ENCODE results near the gene UQCRC1. TPM values are rescaled to one million over a fixed set of nuclear protein-coding genes. Genes with fewer than 3 reads are reported as not detected.
A peak's percentile ranks its signal among the peaks of the same experiment; 100 is the strongest.
"Not testable (repeated sequence)": the region's sequence is repeated elsewhere in the genome, so short reads cannot be mapped to it uniquely, and the experiment has no call there.

The UQCRC1 gene
- total and polyA plus RNA-seq, 4 experiments from 2014 or later: 73.7 to 313 (median 122) TPM

DNA sequence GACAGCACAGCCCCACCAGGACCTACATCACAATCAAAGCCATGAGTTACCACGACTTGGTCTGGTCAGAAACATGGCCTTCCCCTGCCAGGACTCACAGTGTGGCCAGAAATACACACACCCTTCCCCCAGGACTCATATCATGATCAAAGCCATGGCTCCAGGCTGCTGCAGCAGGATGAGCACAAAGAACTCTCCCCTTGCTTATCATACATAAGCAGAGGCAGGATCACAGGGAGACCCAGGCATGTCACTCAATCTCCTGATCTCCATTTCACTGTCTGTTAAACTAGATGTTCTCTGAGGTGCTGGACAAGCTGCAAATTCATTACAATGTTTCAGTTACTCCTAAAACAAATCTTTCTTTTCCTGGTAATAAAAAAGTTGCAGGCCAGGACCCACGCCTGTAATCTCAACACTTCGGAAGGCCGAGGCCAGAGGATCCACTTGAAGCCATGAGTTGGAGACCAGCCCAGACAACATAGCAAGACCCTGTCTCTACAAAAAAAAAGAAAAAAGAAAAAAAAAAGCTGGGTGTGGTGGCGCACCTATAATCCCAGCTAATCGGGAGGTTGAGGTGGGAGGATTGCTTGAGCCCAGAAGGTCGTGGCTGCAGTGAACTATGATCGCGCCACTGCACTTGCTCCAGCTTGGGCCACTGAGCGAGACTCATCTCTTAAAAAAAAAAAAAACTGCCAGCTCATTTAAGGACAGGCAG, 54.1 kb downstream of the UQCRC1 start:
- H3K27ac ChIP-seq (ENCODE audit: low read depth, low read length): no peak overlapping the region
- intact Hi-C loops (cut with micrococcal nuclease): loop anchor here (5.0 kb wide), 1 partner anchor 363 kb away; no protein-coding TSS in a partner anchor
- peak in 1 of 5 donors; percentile 23 for DNase-seq
- H3K4me1 ChIP-seq (ENCODE audit: insufficient read depth, low read length): peaks cover 23% of the 10 kb centered on the region
- peaks cover 0 to 4% (median 0%) of the 10 kb centered on the region in 8 donors for H3K9me3 Mint-ChIP-seq
- H3K27me3 Mint-ChIP-seq: no peaks in the 10 kb centered on the region
- POLR2A ChIA-PET (ENCODE audit: partially characterized antibody): interaction anchor here (2.7 kb wide), 1 partner anchor 115 kb away, joined by 14 read pairs; the partner anchor contains the start of genes CCDC51 and TMA7
- peak overlapping the region in 3 of 7 donors; percentile 65 to 89 (median 75) for H3K27ac Mint-ChIP-seq
- no peak overlapping the region for H3K4me3 ChIP-seq (ENCODE audit: low read length in 2 of 2)
- H3K36me3 Mint-ChIP-seq: no peaks in the 10 kb centered on the region
- peak overlapping the region in 7 of 8 donors; percentile 27 to 88 (median 39) for H3K4me3 Mint-ChIP-seq
- H3K27me3 ChIP-seq (ENCODE audit: insufficient read depth, low read length): no peaks in the 10 kb centered on the region
- CTCF ChIA-PET (ENCODE audit: partially characterized antibody): interaction anchor here (0.9 to 18.1 kb wide), 7 partner anchors 10 to 154 kb away, joined by 3 to 330 read pairs (median 9); partner anchors contain the start of genes CCDC51, TMA7 and UQCRC1
- H3K4me1 Mint-ChIP-seq: peaks cover 5 to 22% (median 17%) of the 10 kb centered on the region in 4 donors
- H3K9me3 ChIP-seq (ENCODE audit: control insufficient read depth in 1 of 2, low read length in 2 of 2): no peaks in the 10 kb centered on the region
- no peaks in the 10 kb centered on the region for H3K36me3 ChIP-seq (ENCODE audit: insufficient read depth, low read length)

DNA sequence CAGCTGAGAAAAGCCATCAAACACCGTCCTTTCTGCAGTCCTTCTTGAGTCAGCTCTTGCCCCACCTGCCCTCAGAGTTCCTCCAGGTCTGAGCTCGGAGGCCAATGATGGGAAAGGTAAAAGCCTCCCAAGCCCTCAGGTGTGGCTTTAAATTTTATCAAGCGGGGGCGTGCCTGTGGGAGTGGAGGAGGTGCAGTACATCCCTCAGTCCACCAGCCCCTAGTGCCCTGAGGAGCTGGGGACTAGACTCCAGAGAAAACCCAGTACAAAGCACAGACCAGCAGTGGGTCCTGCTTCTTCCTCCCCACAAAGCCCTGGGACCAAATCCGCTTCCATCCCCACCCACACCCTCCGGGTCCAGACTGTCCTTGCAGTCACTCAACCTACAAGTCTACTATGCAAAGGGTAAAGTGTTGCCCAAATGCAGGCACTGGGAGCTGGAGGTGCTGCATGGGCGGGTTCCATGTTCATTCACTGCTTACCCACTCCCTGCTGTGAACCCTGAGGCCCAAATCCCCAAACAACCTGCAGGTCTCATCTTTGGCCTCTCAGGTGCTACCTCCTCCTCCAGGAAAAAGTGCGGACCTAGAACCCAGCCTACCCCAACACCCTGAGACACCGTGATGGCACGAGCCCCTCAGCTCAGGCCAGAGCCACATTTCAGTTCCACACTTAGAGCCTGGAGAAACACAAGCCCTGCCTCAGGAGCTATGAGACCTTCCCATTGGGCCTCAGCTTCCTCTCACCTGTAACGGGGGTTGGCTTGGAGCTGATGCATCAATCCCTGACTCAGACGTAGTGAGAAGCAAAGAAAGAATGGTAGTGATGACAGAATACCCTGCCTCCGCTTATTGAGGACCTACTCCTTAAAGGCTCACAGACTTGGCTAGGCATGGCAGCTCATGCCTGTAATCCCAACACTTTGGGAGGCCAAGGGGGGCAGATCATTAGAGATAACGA, 55.3 kb downstream of the UQCRC1 start:
- Histone ChIP-seq H3K9me3 (ENCODE audit: control insufficient read depth in 1 of 2, low read length in 2 of 2) (no peaks in the 10 kb centered on the region), H3K4me3 (ENCODE audit: low read length in 2 of 2) (no peak overlapping the region), H3K4me1 (ENCODE audit: insufficient read depth, low read length) (peaks cover 23% of the 10 kb centered on the region), H3K27me3 (ENCODE audit: insufficient read depth, low read length) (no peaks in the 10 kb centered on the region), H3K36me3 (ENCODE audit: insufficient read depth, low read length) (no peaks in the 10 kb centered on the region), H3K27ac (ENCODE audit: low read depth, low read length) (no peak overlapping the region)
- intact Hi-C loops (cut with micrococcal nuclease): no loop called here
- ChIA-PET CTCF (ENCODE audit: partially characterized antibody) (interaction anchor here (1.0 to 18.1 kb wide), 4 partner anchors 9 to 152 kb away, joined by 3 to 330 read pairs (median 64); partner anchors contain the start of genes CCDC51 and TMA7), POLR2A (ENCODE audit: partially characterized antibody) (interaction anchor here (0.6 to 0.9 kb wide), 2 partner anchors 54 to 258 kb away, joined by 3 to 4 read pairs; no protein-coding TSS in a partner anchor)
- Mint-ChIP-seq H3K27me3 (no peaks in the 10 kb centered on the region), H3K27ac (peak overlapping the region in 1 of 7 donors; percentile 25), H3K9me3 (peaks cover 0 to 3% (median 0%) of the 10 kb centered on the region in 8 donors), H3K4me1 (peaks cover 5 to 22% (median 17%) of the 10 kb centered on the region in 4 donors), H3K4me3 (peak overlapping the region in 1 of 8 donors; percentile 39), H3K36me3 (no peaks in the 10 kb centered on the region)
- no peak for DNase-seq

DNA sequence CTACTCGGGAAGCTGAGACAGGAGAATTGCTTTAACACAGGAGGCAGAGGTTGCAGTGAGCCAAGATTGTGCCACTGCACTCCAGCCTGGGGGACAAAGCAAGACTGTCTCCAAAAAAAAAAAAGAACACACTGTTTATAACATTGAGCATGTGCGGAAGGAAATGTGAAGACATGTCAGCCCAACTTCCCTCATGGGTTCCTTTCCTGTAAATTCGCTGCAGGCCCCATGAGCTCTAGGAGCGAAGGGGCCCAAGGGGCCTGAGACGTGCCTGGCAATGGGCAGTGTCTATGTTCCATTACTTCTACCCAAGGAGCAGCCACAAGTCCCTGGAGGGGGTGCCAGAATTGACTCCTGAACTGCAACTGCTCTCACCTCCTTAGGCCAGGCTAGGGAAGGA, 56.1 kb downstream of the UQCRC1 start:
- H3K9me3 Mint-ChIP-seq: peaks cover 0 to 3% (median 0%) of the 10 kb centered on the region in 8 donors
- H3K4me1 ChIP-seq (ENCODE audit: insufficient read depth, low read length): peaks cover 27% of the 10 kb centered on the region
- peak overlapping the region in 2 of 7 donors; percentile 17 to 25 for H3K27ac Mint-ChIP-seq
- no peaks in the 10 kb centered on the region for H3K36me3 Mint-ChIP-seq
- H3K27me3 Mint-ChIP-seq: no peaks in the 10 kb centered on the region
- no peak overlapping the region for H3K27ac ChIP-seq (ENCODE audit: low read depth, low read length)
- DNase-seq: no peak
- no peaks in the 10 kb centered on the region for H3K36me3 ChIP-seq (ENCODE audit: insufficient read depth, low read length)
- CTCF ChIA-PET (ENCODE audit: partially characterized antibody): interaction anchor here (1.0 to 18.1 kb wide), 4 partner anchors 8 to 152 kb away, joined by 3 to 330 read pairs (median 61); no protein-coding TSS in a partner anchor
- no peak overlapping the region for H3K4me3 Mint-ChIP-seq
- H3K27me3 ChIP-seq (ENCODE audit: insufficient read depth, low read length): no peaks in the 10 kb centered on the region
- no peak overlapping the region for H3K4me3 ChIP-seq (ENCODE audit: low read length in 2 of 2)
- POLR2A ChIA-PET (ENCODE audit: partially characterized antibody): interaction anchor here (0.6 to 1.6 kb wide), 5 partner anchors 55 to 259 kb away, joined by 3 to 5 read pairs (median 3); partner anchors contain the start of genes CCDC51 and TMA7
- H3K9me3 ChIP-seq (ENCODE audit: control insufficient read depth in 1 of 2, low read length in 2 of 2): no peaks in the 10 kb centered on the region
- intact Hi-C loops (cut with micrococcal nuclease): no loop called here
- H3K4me1 Mint-ChIP-seq: peaks cover 9 to 25% (median 17%) of the 10 kb centered on the region in 4 donors

DNA sequence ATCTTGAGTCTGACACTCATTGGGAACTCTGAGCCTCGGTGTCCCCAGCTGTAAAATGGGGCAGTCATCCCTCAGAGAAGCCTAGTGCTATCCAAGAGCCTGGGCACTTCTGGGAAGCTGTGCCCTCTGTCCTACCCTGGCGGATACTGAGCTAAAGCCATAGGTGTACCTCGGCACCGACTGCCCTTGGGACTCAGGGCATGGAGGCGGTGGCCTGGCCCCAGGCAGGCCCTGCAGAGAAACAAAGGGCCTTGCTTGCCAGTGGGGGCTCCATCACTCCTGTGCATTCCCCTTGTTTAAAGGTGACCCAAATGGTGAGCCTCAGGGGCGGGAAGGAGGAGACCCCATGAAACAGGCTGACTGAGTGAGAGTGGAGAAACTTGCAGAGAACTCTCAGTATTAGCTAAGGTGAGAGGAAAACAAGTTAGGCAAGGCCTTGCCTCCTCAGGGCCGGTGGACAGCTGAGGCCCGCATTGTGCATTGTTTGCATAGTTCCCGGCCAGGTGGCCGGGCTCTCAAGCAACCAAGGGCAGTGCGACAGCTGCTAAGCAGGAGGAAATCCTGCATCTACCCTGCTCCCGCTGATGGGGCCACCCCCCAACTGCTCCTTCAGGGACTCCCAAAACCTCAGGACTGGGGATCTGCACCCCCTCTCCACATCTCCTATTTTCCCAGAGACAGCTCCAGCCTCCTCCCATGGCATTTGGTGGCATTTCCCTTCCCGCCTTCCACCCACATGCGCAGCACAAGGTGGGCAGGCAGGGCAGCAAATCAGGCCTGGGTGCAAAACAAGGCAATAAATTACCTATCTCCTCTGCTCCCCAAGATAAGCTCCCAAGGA, 57.1 kb downstream of the UQCRC1 start:
- peaks cover 0 to 1% (median 0%) of the 10 kb centered on the region in 8 donors for H3K9me3 Mint-ChIP-seq
- POLR2A ChIA-PET (ENCODE audit: partially characterized antibody): interaction anchor here (0.8 to 1.6 kb wide), 3 partner anchors 84 to 112 kb away, joined by 3 to 5 read pairs (median 3); partner anchors contain the start of genes CCDC51 and TMA7
- intact Hi-C loops (cut with micrococcal nuclease): no loop called here
- no peak overlapping the region for H3K27ac ChIP-seq (ENCODE audit: low read depth, low read length)
- CTCF ChIA-PET (ENCODE audit: partially characterized antibody): interaction anchor here (1.0 to 18.1 kb wide), 3 partner anchors 111 to 151 kb away, joined by 4 to 330 read pairs (median 118); no protein-coding TSS in a partner anchor
- H3K4me1 Mint-ChIP-seq: peaks cover 6 to 20% (median 12%) of the 10 kb centered on the region in 4 donors
- H3K4me3 ChIP-seq (ENCODE audit: low read length in 2 of 2): no peak overlapping the region
- no peaks in the 10 kb centered on the region for H3K27me3 ChIP-seq (ENCODE audit: insufficient read depth, low read length)
- H3K36me3 Mint-ChIP-seq: no peaks in the 10 kb centered on the region
- no peaks in the 10 kb centered on the region for H3K36me3 ChIP-seq (ENCODE audit: insufficient read depth, low read length)
- no peak for DNase-seq
- no peak overlapping the region for H3K4me3 Mint-ChIP-seq
- peaks cover 18% of the 10 kb centered on the region for H3K4me1 ChIP-seq (ENCODE audit: insufficient read depth, low read length)
- no peaks in the 10 kb centered on the region for H3K27me3 Mint-ChIP-seq
- no peak overlapping the region for H3K27ac Mint-ChIP-seq
- no peaks in the 10 kb centered on the region for H3K9me3 ChIP-seq (ENCODE audit: control insufficient read depth in 1 of 2, low read length in 2 of 2)

DNA sequence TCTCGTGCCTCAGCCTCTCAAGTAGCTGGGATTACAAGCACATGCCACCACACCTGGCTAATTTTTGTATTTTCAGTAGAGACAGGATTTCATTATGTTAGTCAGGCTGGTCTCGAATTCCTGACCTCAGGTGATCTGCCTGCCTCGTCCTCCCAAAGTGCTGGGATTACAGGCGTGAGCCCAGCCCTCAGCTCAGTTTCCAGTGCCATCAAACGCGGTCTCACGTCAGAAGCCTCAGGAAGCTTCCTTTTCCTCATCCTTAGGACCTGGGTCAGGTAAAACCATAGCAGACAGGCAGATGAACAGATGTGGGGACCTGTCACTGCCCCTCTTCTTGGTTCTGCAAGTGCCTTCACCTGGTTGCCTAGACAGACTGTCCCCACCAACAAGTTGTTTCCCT, 57.8 kb downstream of the UQCRC1 start:
- POLR2A ChIA-PET (ENCODE audit: partially characterized antibody): not testable (repeated sequence)
- H3K4me1 Mint-ChIP-seq: peaks cover 6 to 20% (median 8%) of the 10 kb centered on the region in 4 donors
- CTCF ChIA-PET (ENCODE audit: partially characterized antibody): interaction anchor here (0.5 to 18.1 kb wide), 4 partner anchors 43 to 1185 kb away, joined by 3 to 330 read pairs (median 86); no protein-coding TSS in a partner anchor

More for the DNA sequence above, 57.8 kb downstream of the UQCRC1 start:
- H3K36me3 ChIP-seq (ENCODE audit: insufficient read depth, low read length); H3K4me3 ChIP-seq (ENCODE audit: low read length in 2 of 2); H3K27me3 Mint-ChIP-seq; H3K27ac ChIP-seq (ENCODE audit: low read depth, low read length); intact Hi-C loops (cut with micrococcal nuclease); H3K36me3 Mint-ChIP-seq; H3K27ac Mint-ChIP-seq; H3K27me3 ChIP-seq (ENCODE audit: insufficient read depth, low read length); H3K9me3 ChIP-seq (ENCODE audit: control insufficient read depth in 1 of 2, low read length in 2 of 2); H3K4me3 Mint-ChIP-seq; DNase-seq; H3K9me3 Mint-ChIP-seq: not testable (repeated sequence)
- H3K4me1 ChIP-seq (ENCODE audit: insufficient read depth, low read length): peaks cover 15% of the 10 kb centered on the region
